Osteoblast (primary cell): ENCODE measurements around the gene FIGNL1. TPM values are rescaled to one million over a fixed set of nuclear protein-coding genes. Genes with fewer than 3 reads are reported as not detected.
A peak's percentile ranks its signal among the peaks of the same experiment; 100 is the strongest.

Experiments
- DNase-seq: peaks from one replicate; pipeline ENCODE4 v3.0.0; 2011; ENCODE audit warnings: low spot score, mixed read lengths; ENCODE audit not compliant: insufficient read length; ENCODE audit errors: missing footprints
- H2AFZ ChIP-seq: 2 replicates; pipeline ENCODE4 v1.6.0; 2011; ENCODE audit warnings: mild to moderate bottlenecking, low read length
- H3K27ac ChIP-seq: 2 replicates; pipeline ENCODE4 v1.5.1; 2011; ENCODE audit warnings: mild to moderate bottlenecking, low read depth, low read length, moderate library complexity
- H3K27me3 ChIP-seq: 2 replicates; pipeline ENCODE4 v1.6.0; 2012; ENCODE audit warnings: mild to moderate bottlenecking, control low read depth, inconsistent platforms, low read length, moderate library complexity; ENCODE audit not compliant: insufficient read depth
- H3K36me3 ChIP-seq: 2 replicates; pipeline ENCODE4 v1.5.1; 2011; ENCODE audit warnings: mild to moderate bottlenecking, low read length, control low read depth, moderate library complexity; ENCODE audit not compliant: insufficient read depth
- H3K4me1 ChIP-seq: 2 replicates; pipeline ENCODE4 v1.5.1; 2011; ENCODE audit warnings: mild to moderate bottlenecking, low read length, control low read depth, moderate library complexity; ENCODE audit not compliant: insufficient read depth
- H3K4me2 ChIP-seq: 2 replicates; pipeline ENCODE4 v1.6.0; 2011; ENCODE audit warnings: mild to moderate bottlenecking, low read length; ENCODE audit not compliant: insufficient read depth
- H3K4me3 ChIP-seq: fragments of 200-600 bp; sonication (generic); 3 replicates; pipeline ENCODE4 v1.5.1; 2012; ENCODE audit warnings: mild to moderate bottlenecking, low read length, inconsistent platforms; ENCODE audit not compliant: insufficient read depth
- H3K79me2 ChIP-seq: 2 replicates; pipeline ENCODE4 v1.6.0; 2012; ENCODE audit warnings: mild to moderate bottlenecking, low read length, control low read depth, inconsistent platforms; ENCODE audit not compliant: insufficient read depth
- H3K9me3 ChIP-seq: 2 replicates; pipeline ENCODE4 v1.5.1; 2011; ENCODE audit warnings: low read depth, low read length, control low read depth
- H4K20me1 ChIP-seq: 2 replicates; pipeline ENCODE4 v1.6.0; 2012; ENCODE audit warnings: mild to moderate bottlenecking, low read length, control low read depth; ENCODE audit not compliant: insufficient read depth
- CTCF ChIP-seq: IDR thresholded peaks from 2 replicates; pipeline ENCODE4 v1.5.1; 2011; ENCODE audit warnings: mild to moderate bottlenecking, low read depth, low read length, moderate library complexity; ENCODE audit errors: extremely low read depth
- total RNA-seq: library from RNA; depleted of rRNA; stranded (reverse); fragments of >200 nt; gene quantifications from 2 replicates; pipeline ENCODE4 v1.2.3, GENCODE V29; 2012

FIGNL1 gene
- 5.9 and 6.5 TPM in 2 replicates for total RNA-seq

GRCh38 chr7:50449881-50450589, at the start of gene FIGNL1:
Gene FIGNL1, minus strand, starts transcription at chr7:50450350. Its CDS starts 3,063 bp downstream, at chr7:50447287.
- H3K27me3 ChIP-seq: peaks cover 10% of the 10 kb centered on the region
- peak within 1 kb of the TSS; percentile 90 for H3K4me2 ChIP-seq
- H4K20me1 ChIP-seq: no peaks in the 10 kb centered on the region
- peaks cover 5% of the 10 kb centered on the region for H3K36me3 ChIP-seq
- peak within 1 kb of the TSS; percentile 86 for H3K4me3 ChIP-seq
- DNase-seq: peak; percentile 97
- peak within 1 kb of the TSS; percentile 92 for H2AFZ ChIP-seq
- no peaks in the 10 kb centered on the region for H3K9me3 ChIP-seq
- peaks cover 21% of the 10 kb centered on the region for H3K4me1 ChIP-seq
- no peak for TF ChIP-seq CTCF
- no peaks in the 10 kb centered on the region for H3K79me2 ChIP-seq
- H3K27ac ChIP-seq: peak within 1 kb of the TSS; percentile 66

GRCh38 chr7:50499092-50499491, 48.9 kb upstream of the FIGNL1 start:
- peaks cover 18% of the 10 kb centered on the region for H3K4me1 ChIP-seq
- H3K27ac ChIP-seq: no peak overlapping the region
- no peak overlapping the region for H2AFZ ChIP-seq
- no peaks in the 10 kb centered on the region for H3K36me3 ChIP-seq
- H4K20me1 ChIP-seq: no peaks in the 10 kb centered on the region
- no peak for TF ChIP-seq CTCF
- DNase-seq: no peak
- H3K9me3 ChIP-seq: no peaks in the 10 kb centered on the region
- H3K79me2 ChIP-seq: no peaks in the 10 kb centered on the region
- no peak overlapping the region for H3K4me2 ChIP-seq
- no peak overlapping the region for H3K4me3 ChIP-seq
- H3K27me3 ChIP-seq: peaks cover 4% of the 10 kb centered on the region

GRCh38 chr7:50497968-50498367, 47.8 kb upstream of the FIGNL1 start:
- DNase-seq: no peak
- Histone ChIP-seq H3K4me1 (peaks cover 18% of the 10 kb centered on the region), H3K27me3 (peaks cover 4% of the 10 kb centered on the region), H3K4me2 (no peak overlapping the region), H3K79me2 (no peaks in the 10 kb centered on the region), H2AFZ (no peak overlapping the region), H3K4me3 (no peak overlapping the region), H3K9me3 (no peaks in the 10 kb centered on the region), H3K36me3 (no peaks in the 10 kb centered on the region), H4K20me1 (no peaks in the 10 kb centered on the region), H3K27ac (no peak overlapping the region)
- TF ChIP-seq CTCF: no peak

- Histone ChIP-seq H3K27me3 (peaks cover 4% of the 10 kb centered on the region), H3K4me2 (no peak overlapping the region), H3K79me2 (no peaks in the 10 kb centered on the region), H3K27ac (no peak overlapping the region), H3K36me3 (no peaks in the 10 kb centered on the region), H3K9me3 (no peaks in the 10 kb centered on the region), H4K20me1 (no peaks in the 10 kb centered on the region), H3K4me1 (peaks cover 12% of the 10 kb centered on the region), H3K4me3 (no peak overlapping the region), H2AFZ (no peak overlapping the region)
- no peak for TF ChIP-seq CTCF
- DNase-seq: no peak
Measured at GRCh38 chr7:50497068-50497642, 47.0 kb upstream of the FIGNL1 start.
